ENCODE results near the gene CDIP1. TPM values are rescaled to one million over a fixed set of nuclear protein-coding genes. Genes with fewer than 3 reads are reported as not detected.
A peak's percentile ranks its signal among the peaks of the same experiment; 100 is the strongest.

Gene CDIP1
- total and polyA plus RNA-seq, 2 of the 8 experiments (the other 6 are each of a cell fraction or from before 2014, with no cell fraction given): 56.6 to 76.3 TPM

GRCh38 chr16:4570688-4571321, 32.2 kb upstream of the CDIP1 start (continued):
- peak; percentile 75 for TF ChIP-seq ASH2L (IDR thresholded peaks at IDR 0.05; ENCODE audit: low read length)
- peak; percentile 30; the same call in 1 of the 2 replicates for TF ChIP-seq YY1 (IDR thresholded peaks at IDR 0.05; ENCODE audit: low read depth, low read length)
- peak; percentile 36; the same call in 1 of the 2 replicates for TF ChIP-seq POLR2AphosphoS5 (IDR thresholded peaks at IDR 0.05; ENCODE audit: low read depth, low read length)
- no peak for TF ChIP-seq NRF1 (IDR thresholded peaks at IDR 0.05; ENCODE audit: low read depth, low read length)
- TF ChIP-seq TBP (IDR thresholded peaks at IDR 0.05; ENCODE audit: low read depth, low read length): peak; percentile 72
- peak; percentile 53; the same call in 1 of the 2 replicates for TF ChIP-seq MAFK (IDR thresholded peaks at IDR 0.05; ENCODE audit: low read depth, low read length)
- no peak for TF ChIP-seq EZH2 (IDR thresholded peaks at IDR 0.05; ENCODE audit: low read depth, low read length, severe bottlenecking)
- TF ChIP-seq SIRT6 (IDR thresholded peaks at IDR 0.05; ENCODE audit: low read length): no peak
- TF ChIP-seq TAF7 (optimal IDR thresholded peaks at IDR 0.05; ENCODE audit: borderline replicate concordance, low read depth, low read length): no peak
- TF ChIP-seq KDM4A (IDR thresholded peaks at IDR 0.05; ENCODE audit: low read depth, low read length, severe bottlenecking): no peak
- 0 out of 2 replicates have a peak, but pooled peaks have one; percentile 38 for TF ChIP-seq RXRA (IDR thresholded peaks at IDR 0.05; ENCODE audit: insufficient read depth, low read depth, low read length)
- peak; percentile 62 for TF ChIP-seq TEAD4 (IDR thresholded peaks at IDR 0.05; ENCODE audit: low read depth, low read length)
- TF ChIP-seq E2F6 (IDR thresholded peaks at IDR 0.05): 0 out of 2 replicates have a peak, but pooled peaks have one; percentile 29
- TF ChIP-seq RNF2 (IDR thresholded peaks at IDR 0.05; ENCODE audit: borderline replicate concordance, low read depth, low read length, missing control alignments, poor library complexity, severe bottlenecking): no peak
- no peak for TF ChIP-seq BACH1 (IDR thresholded peaks at IDR 0.05; ENCODE audit: low read length)
- no peak for TF ChIP-seq SUZ12 (IDR thresholded peaks at IDR 0.05; ENCODE audit: low read length)
- peak; percentile 65 for TF ChIP-seq TAF1 (IDR thresholded peaks at IDR 0.05; ENCODE audit: low read depth, low read length)
- TF ChIP-seq GTF2F1 (IDR thresholded peaks at IDR 0.05; ENCODE audit: borderline replicate concordance, low read depth, low read length): no peak
- no peak for TF ChIP-seq KDM5A (IDR thresholded peaks at IDR 0.05; ENCODE audit: low read length)
- peak; percentile 68 for TF ChIP-seq CREB1 (IDR thresholded peaks at IDR 0.05)
- TF ChIP-seq HDAC2 (IDR thresholded peaks at IDR 0.05; ENCODE audit: borderline replicate concordance in 1 of 2, low read depth in 2 of 2, low read length in 2 of 2): peak in 1 of 2 experiments; percentile 24; a peak in 1 of 4 replicates
- TF ChIP-seq POLR2A (IDR thresholded peaks at IDR 0.05; ENCODE audit: control extremely low read depth in 1 of 2, low read depth in 2 of 2, low read length in 2 of 2): 0 out of 3 replicates have a peak, but pooled peaks of 1 of the 2 experiments have one; percentile 63

All from H1 (cell line).